Central memory CD8-positive, alpha-beta T cell (primary cell): Measurements from ENCODE around the gene TPPP2.

Experiments used
- ATAC-seq: fragments of 150-1000 bp; cut with Tn5 transposase; replicated peaks from 2 replicates; pipeline ENCODE4 v1.10.0; 2022; ENCODE audit warnings: mild to moderate bottlenecking, moderate FRiP score, moderate number of reproducible peaks; ENCODE audit not compliant: poor library complexity, severe bottlenecking; ENCODE audit errors: extremely low read depth
- DNase-seq, 2 donors: peaks; one replicate each; pipeline ENCODE4 v3.0.0; 2021; ENCODE audit warnings: low spot score in 2 of 2
- H3K27ac Mint-ChIP-seq: one replicate; pipeline ENCODE4 v1.8.0; 2022; ENCODE audit warnings: low read depth, mild to moderate bottlenecking, moderate library complexity, mixed read lengths
- H3K27me3 Mint-ChIP-seq: one replicate; pipeline ENCODE4 v1.8.0; 2022; ENCODE audit warnings: mixed read lengths
- H3K36me3 Mint-ChIP-seq: one replicate; pipeline ENCODE4 v1.8.0; 2022; ENCODE audit warnings: mild to moderate bottlenecking, moderate library complexity, mixed read lengths; ENCODE audit not compliant: insufficient read depth
- H3K4me1 Mint-ChIP-seq: one replicate; pipeline ENCODE4 v1.8.0; 2022; ENCODE audit warnings: mixed read lengths
- H3K4me3 Mint-ChIP-seq: one replicate; pipeline ENCODE4 v1.8.0; 2022; ENCODE audit warnings: mild to moderate bottlenecking, moderate library complexity, mixed read lengths
- H3K9me3 Mint-ChIP-seq: one replicate; pipeline ENCODE4 v1.8.0; 2022; ENCODE audit warnings: mixed read lengths

Gene TPPP2

DNA sequence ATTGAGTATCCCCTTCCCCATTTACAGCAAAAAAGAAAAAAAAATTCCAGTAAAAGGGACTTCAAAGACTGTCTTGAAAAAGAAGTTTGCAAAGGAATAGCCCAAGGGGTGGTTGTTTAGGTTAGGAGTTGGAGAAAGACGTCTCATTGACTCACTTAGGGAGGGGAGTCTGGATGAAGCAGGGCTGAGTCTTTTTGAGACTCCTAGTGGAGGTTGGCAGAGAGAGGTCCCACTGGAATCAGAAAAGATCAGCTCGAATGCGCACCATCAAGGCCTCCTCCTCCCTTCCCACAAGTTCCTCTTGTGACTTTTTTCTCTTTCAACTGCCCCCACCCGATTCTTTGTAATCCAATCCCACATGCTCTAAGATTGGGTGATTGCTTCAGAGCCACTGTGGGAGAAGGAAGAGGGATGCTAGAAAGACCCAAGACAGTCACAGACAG lies 42.0 kb downstream of the TPPP2 start:
- Mint-ChIP-seq H3K4me1 (peaks cover 34% of the 10 kb centered on the region), H3K9me3 (no peaks in the 10 kb centered on the region), H3K4me3 (peak overlapping the region; percentile 82), H3K27me3 (peaks cover 70% of the 10 kb centered on the region), H3K36me3 (peaks cover 3% of the 10 kb centered on the region), H3K27ac (no peak overlapping the region)
- DNase-seq: no peak
- ATAC-seq: no peak

DNA sequence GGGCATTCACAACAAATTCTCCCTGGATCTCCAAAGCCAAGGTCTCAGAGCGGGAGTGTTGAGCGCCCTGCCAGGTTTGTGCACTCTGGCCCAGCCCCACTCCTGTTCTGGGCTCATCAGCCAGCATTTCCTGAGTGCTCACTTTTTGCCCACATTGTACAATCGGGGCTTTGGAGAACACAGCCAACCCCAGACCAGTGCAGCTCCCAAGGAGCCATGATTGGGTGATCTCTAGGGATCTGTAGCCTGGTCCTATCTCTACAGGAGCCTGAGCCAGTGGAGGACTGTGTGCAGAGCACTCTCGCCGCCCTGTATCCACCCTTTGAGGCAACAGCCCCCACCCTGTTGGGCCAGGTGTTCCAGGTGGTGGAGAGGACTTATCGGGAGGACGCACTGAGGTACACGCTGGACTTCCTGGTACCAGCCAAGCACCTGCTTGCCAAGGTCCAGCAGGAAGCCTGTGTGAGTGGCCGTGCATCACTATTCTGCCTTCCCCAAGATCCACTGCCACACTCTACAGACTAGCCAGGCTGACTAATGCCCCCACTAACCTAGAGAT lies 42.8 kb downstream of the TPPP2 start:
- H3K27ac Mint-ChIP-seq: no peak overlapping the region
- peak overlapping the region; percentile 82 for H3K4me3 Mint-ChIP-seq
- no peak for ATAC-seq
- H3K36me3 Mint-ChIP-seq: peaks cover 3% of the 10 kb centered on the region
- H3K27me3 Mint-ChIP-seq: peaks cover 70% of the 10 kb centered on the region
- no peaks in the 10 kb centered on the region for H3K9me3 Mint-ChIP-seq
- no peak for DNase-seq
- H3K4me1 Mint-ChIP-seq: peaks cover 34% of the 10 kb centered on the region

GRCh38 chr14:21073921-21074320 lies 43.9 kb downstream of the TPPP2 start:
- Mint-ChIP-seq H3K4me1 (peaks cover 27% of the 10 kb centered on the region), H3K9me3 (no peaks in the 10 kb centered on the region), H3K4me3 (no peak overlapping the region), H3K27me3 (peaks cover 66% of the 10 kb centered on the region), H3K27ac (no peak overlapping the region), H3K36me3 (peaks cover 3% of the 10 kb centered on the region)
- DNase-seq (no peak), ATAC-seq (no peak)

DNA sequence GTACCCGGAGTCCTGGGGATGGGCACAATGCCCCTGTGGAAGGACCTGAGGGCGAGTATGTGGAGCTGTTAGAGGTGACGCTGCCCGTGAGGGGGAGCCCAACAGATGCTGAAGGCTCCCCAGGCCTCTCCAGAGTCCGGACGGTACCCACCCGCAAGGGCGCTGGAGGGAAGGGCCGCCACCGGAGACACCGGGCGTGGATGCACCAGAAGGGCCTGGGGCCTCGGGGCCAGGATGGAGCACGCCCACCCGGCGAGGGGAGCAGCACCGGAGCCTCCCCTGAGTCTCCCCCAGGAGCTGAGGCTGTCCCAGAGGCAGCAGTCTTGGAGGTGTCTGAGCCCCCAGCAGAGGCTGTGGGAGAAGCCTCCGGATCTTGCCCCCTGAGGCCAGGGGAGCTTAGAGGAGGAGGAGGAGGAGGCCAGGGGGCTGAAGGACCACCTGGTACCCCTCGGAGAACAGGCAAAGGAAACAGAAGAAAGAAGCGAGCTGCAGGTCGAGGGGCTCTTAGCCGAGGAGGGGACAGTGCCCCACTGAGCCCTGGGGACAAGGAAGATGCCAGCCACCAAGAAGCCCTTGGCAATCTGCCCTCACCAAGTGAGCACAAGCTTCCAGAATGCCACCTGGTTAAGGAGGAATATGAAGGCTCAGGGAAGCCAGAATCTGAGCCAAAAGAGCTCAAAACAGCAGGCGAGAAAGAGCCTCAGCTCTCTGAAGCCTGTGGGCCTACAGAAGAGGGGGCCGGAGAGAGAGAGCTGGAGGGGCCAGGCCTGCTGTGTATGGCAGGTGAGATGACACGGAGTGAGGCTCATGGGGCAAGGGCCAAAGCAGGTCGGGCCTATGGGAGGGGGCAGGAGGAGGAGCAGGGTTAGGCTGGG lies 44.6 kb downstream of the TPPP2 start:
- peaks cover 58% of the 10 kb centered on the region for H3K27me3 Mint-ChIP-seq
- H3K4me1 Mint-ChIP-seq: peaks cover 19% of the 10 kb centered on the region
- H3K36me3 Mint-ChIP-seq: no peaks in the 10 kb centered on the region
- H3K9me3 Mint-ChIP-seq: no peaks in the 10 kb centered on the region
- H3K4me3 Mint-ChIP-seq: no peak overlapping the region
- H3K27ac Mint-ChIP-seq: no peak overlapping the region
- ATAC-seq (no peak), DNase-seq (no peak)

GRCh38 chr14:21075719-21076437 lies 45.9 kb downstream of the TPPP2 start:
- Mint-ChIP-seq H3K4me3 (no peak overlapping the region), H3K27me3 (peaks cover 57% of the 10 kb centered on the region), H3K36me3 (no peaks in the 10 kb centered on the region), H3K4me1 (peaks cover 12% of the 10 kb centered on the region), H3K27ac (no peak overlapping the region), H3K9me3 (no peaks in the 10 kb centered on the region)
- DNase-seq: no peak
- ATAC-seq: no peak

- H3K27ac Mint-ChIP-seq: no peak overlapping the region
- H3K27me3 Mint-ChIP-seq: peaks cover 39% of the 10 kb centered on the region
- ATAC-seq (no peak), DNase-seq (no peak)
- H3K9me3 Mint-ChIP-seq: no peaks in the 10 kb centered on the region
- no peaks in the 10 kb centered on the region for H3K4me1 Mint-ChIP-seq
- no peaks in the 10 kb centered on the region for H3K36me3 Mint-ChIP-seq
- no peak overlapping the region for H3K4me3 Mint-ChIP-seq
Observed at GRCh38 chr14:21077672-21078071, 47.7 kb downstream of the TPPP2 start.

- no peaks in the 10 kb centered on the region for H3K9me3 Mint-ChIP-seq
- H3K4me1 Mint-ChIP-seq: no peaks in the 10 kb centered on the region
- DNase-seq (no peak), ATAC-seq (no peak)
- H3K36me3 Mint-ChIP-seq: no peaks in the 10 kb centered on the region
- H3K27me3 Mint-ChIP-seq: peaks cover 33% of the 10 kb centered on the region
- no peak overlapping the region for H3K4me3 Mint-ChIP-seq
- H3K27ac Mint-ChIP-seq: no peak overlapping the region
Observed at GRCh38 chr14:21078287-21078686, 48.3 kb downstream of the TPPP2 start.

DNA sequence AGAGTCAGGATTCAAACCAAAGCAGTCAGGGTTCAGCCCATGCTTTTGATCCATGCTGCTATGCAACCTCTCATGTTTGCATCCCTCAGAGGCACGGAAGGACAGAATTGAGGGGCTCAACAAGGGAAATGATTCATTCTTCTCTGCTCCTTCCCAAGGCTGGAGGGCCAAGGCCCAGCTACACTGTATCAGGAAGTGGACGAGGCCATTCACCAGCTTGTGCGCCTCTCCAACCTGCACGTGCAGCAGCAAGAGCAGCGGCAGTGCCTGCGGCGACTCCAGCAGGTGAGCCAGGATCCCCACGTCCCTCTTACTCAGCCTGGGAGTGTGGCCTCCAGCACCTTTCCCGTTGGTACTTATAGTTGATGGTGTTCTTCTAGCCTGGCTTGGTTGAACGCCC lies 48.7 kb downstream of the TPPP2 start:
- H3K4me3 Mint-ChIP-seq: no peak overlapping the region
- no peaks in the 10 kb centered on the region for H3K4me1 Mint-ChIP-seq
- ATAC-seq (no peak), DNase-seq (no peak)
- H3K9me3 Mint-ChIP-seq: no peaks in the 10 kb centered on the region
- peaks cover 29% of the 10 kb centered on the region for H3K27me3 Mint-ChIP-seq
- H3K36me3 Mint-ChIP-seq: no peaks in the 10 kb centered on the region
- H3K27ac Mint-ChIP-seq: no peak overlapping the region

- no peak for ATAC-seq
- H3K36me3 Mint-ChIP-seq: no peaks in the 10 kb centered on the region
- DNase-seq: no peak
- no peak overlapping the region for H3K4me3 Mint-ChIP-seq
- no peak overlapping the region for H3K27ac Mint-ChIP-seq
- peaks cover 9% of the 10 kb centered on the region for H3K4me1 Mint-ChIP-seq
- no peaks in the 10 kb centered on the region for H3K9me3 Mint-ChIP-seq
- peaks cover 25% of the 10 kb centered on the region for H3K27me3 Mint-ChIP-seq
Observed at GRCh38 chr14:21081521-21082142, 51.6 kb downstream of the TPPP2 start.
